C4-2B (cell line): ENCODE results near the gene SCN5A.

Experiments used
- H3K27ac ChIP-seq: fragments of 450-650 bp; 2 replicates; pipeline ENCODE4 v1.5.1; 2017
- ZFX ChIP-seq: fragments of 450-650 bp; IDR thresholded peaks from 2 replicates; pipeline ENCODE4 v1.6.1; 2017
- TF ChIP-seq, protein P1 (sequence below): fragments of 450-650 bp; conservative IDR thresholded peaks from 2 replicates; pipeline ENCODE4 v1.5.1; 2017; ENCODE audit warnings: mild to moderate bottlenecking

The SCN5A gene

GRCh38 chr3:38583688-38584087 lies 65.8 kb downstream of the SCN5A start:
- no peak for TF ChIP-seq ZFX
- no peak overlapping the region for H3K27ac ChIP-seq

DNA sequence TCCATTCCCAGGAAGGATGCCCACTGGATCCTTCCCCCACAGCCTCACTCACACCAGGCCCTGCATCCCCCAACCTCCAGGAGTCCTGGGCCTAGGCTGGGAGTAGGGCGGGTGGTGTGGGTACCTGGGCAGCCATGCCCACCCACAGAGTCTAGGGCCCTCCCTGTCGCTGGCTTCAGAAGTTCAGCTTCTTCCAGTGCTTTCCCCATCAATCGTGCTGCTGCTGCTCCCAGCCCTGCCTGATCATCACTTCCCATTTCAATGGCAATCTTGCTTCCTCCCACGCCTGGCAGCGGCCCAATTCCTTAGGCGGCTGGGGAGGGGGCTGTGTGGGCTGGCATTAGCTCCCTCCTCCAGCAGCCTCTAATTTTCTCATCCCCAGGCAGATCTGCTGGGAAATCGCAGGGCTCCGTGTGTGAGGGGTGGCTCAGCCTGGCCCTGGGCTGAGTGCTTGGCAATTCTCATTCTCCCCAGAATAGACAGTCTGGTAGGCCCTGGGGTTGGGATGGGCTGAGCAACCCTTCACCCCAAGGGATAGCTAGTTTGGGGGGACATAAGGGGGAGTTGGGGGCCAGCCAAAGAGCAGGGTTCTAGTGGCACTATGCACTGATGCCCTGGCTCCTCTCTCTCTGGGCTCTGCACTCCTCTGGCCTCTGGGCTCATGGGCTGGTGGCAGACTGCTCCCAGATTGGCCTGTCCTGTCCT lies 66.4 kb downstream of the SCN5A start:
- no peak for TF ChIP-seq ZFX
- TF ChIP-seq, protein P1, sequence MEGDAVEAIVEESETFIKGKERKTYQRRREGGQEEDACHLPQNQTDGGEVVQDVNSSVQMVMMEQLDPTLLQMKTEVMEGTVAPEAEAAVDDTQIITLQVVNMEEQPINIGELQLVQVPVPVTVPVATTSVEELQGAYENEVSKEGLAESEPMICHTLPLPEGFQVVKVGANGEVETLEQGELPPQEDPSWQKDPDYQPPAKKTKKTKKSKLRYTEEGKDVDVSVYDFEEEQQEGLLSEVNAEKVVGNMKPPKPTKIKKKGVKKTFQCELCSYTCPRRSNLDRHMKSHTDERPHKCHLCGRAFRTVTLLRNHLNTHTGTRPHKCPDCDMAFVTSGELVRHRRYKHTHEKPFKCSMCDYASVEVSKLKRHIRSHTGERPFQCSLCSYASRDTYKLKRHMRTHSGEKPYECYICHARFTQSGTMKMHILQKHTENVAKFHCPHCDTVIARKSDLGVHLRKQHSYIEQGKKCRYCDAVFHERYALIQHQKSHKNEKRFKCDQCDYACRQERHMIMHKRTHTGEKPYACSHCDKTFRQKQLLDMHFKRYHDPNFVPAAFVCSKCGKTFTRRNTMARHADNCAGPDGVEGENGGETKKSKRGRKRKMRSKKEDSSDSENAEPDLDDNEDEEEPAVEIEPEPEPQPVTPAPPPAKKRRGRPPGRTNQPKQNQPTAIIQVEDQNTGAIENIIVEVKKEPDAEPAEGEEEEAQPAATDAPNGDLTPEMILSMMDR, result no peak
- H3K27ac ChIP-seq, result no peak overlapping the region

DNA sequence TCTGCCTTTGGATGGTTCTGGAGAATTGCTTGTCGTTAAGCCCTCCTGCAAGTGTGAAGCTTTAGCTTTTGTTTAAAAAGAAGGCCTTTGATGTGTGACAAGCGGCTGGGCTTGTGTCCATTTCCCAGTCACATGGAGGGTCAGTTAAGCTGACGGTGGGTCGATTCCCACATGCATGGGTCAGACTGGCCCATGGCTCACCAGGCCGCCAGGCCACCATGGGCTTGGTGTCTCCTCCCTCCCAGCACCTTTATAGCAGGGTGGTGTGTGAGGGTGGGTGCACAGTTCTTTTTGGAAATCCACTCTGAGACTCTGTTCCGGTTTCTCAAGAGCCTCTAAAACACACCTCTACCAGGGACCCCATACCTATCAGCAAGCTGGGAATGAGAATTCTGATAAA lies 67.2 kb downstream of the SCN5A start:
- TF ChIP-seq ZFX, result no peak
- TF ChIP-seq, protein P1, result no peak
- H3K27ac ChIP-seq, result no peak overlapping the region

DNA sequence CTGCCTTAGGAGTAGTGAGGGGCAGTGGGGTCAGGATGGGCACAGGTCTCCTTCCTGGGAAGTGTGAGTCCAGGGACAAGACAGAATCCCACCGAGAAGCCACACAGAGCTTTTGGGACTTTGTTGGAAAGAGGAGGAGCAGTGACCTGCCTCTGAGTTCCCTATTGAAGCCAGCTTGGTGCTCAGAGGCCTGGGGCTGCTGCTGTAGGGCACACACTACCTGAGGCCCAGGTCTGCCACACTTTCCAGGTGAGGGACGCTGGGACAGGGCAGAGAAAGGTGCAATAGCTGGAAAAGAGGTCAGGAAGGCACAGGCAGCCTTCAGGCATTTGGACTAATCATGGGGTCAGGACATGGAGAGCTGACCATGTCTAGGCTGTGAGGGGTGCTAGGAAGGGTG lies 67.7 kb downstream of the SCN5A start:
- TF ChIP-seq, protein P1, result no peak
- no peak for TF ChIP-seq ZFX
- no peak overlapping the region for H3K27ac ChIP-seq

DNA sequence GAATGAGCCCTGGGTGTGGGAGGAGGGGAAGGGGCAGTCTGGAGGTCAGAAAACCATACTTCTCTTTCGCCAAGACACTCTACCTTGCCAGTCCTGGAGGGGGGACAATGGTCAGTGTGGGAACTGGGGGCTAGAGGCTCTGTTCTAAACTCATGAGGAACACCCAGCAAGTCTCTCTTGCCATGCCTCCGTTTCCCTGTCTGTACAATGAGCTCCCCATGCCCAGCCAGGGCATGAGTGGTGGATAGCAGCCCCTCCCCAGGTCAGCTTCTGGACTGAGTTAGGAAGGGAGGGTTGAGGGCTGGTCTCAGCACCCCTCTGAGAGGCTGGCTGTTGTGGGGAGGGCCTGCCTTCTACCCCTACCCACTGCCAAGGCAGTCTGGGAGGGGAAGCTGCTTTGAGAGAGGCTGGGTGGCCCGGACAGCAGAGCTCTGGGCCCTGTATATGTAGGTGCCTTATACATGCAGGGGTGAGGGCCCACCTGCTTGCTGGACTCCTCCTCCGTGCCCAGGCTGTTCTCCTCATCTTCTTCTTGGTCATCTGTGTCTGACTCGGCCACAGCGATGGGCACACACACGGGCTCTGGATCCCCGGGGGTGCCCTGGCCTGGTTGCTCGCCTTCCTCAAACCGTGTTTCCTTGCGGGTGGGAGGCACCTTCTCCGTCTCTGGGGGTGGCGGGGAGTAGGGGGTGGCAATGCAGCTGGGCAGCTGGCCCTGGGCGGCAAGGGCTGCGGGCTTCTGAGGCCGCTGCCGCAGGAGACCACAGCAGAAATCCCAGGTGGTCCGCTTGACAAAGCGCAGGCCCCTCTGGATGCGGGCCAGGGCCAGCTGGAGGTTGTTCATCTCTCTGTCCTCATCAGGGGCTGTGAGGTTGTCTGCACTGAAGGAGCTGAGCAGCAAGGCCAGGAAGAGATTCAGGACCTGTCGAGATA lies 68.8 kb downstream of the SCN5A start:
- no peak overlapping the region for H3K27ac ChIP-seq

DNA sequence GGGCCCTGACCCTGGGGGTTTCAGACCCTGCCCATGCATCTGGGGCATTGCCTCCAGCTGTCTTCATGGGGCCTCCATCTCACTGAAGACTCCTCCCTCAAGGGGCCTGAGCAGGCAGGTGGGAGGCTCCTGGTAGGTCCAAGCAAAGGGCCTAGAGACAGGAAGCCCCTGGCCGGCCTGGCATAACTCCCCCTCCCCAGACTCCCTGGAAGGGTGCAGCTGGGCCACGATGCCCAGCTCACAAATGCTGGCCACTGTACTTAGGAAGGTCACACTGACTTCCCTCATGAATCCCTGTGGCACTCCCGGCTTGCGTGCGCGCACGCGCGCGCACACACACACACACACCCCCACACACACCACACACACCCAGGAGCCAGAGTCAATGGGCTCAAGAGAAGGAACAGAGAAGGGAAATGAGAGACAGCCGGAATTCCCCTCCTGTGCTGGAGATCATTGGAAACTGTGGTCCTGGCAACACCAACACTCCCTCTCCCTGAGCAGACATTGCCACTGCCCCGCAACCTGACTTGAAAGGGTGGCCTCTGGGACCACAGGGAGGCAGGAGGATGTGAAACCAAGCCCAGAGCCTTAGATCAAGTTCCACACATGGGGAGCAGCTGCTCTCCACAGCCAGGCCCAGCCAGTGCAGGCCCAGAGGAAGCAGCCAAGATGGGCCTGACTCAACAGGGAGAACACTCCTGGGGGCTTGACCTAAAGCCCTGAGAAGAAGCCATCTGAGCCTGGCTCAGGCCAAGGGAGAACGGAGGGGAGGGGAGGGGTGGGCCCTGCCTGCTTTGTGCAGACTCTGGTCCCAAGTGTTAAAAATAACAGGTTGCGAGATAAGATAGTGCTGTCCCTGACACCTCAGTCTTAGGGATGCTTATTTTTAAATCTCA lies 69.7 kb downstream of the SCN5A start:
- no peak overlapping the region for H3K27ac ChIP-seq

More for the DNA sequence above, 68.8 kb downstream of the SCN5A start:
- TF ChIP-seq ZFX, result no peak
- TF ChIP-seq, protein P1, result no peak

GRCh38 chr3:38579141-38579540 lies 70.3 kb downstream of the SCN5A start:
- no peak overlapping the region for H3K27ac ChIP-seq
- TF ChIP-seq, protein P1, result no peak
- no peak for TF ChIP-seq ZFX

More for the DNA sequence above, 69.7 kb downstream of the SCN5A start:
- no peak for TF ChIP-seq ZFX
- TF ChIP-seq, protein P1, result no peak
